HUES64 (cell line): ENCODE results near the gene ARHGAP23.
"Not testable (repeated sequence)": the region's sequence is repeated elsewhere in the genome, so short reads cannot be mapped to it uniquely, and the experiment has no call there.

Experiments
- H3K27ac ChIP-seq: 2 replicates; pipeline ENCODE4 v1.7.0; 2013; ENCODE audit warnings: low read depth, low read length, inconsistent platforms
- H3K27me3 ChIP-seq: 2 replicates; pipeline ENCODE4 v1.6.1; 2013; ENCODE audit warnings: mild to moderate bottlenecking, low read length; ENCODE audit not compliant: insufficient read depth
- H3K36me3 ChIP-seq: 2 replicates; pipeline ENCODE4 v1.6.1; 2013; ENCODE audit warnings: mild to moderate bottlenecking, low read length; ENCODE audit not compliant: insufficient read depth
- H3K4me1 ChIP-seq: 2 replicates; pipeline ENCODE4 v1.6.1; 2013; ENCODE audit warnings: mild to moderate bottlenecking, low read length, moderate library complexity; ENCODE audit not compliant: insufficient read depth
- H3K4me3 ChIP-seq: 2 replicates; pipeline ENCODE4 v1.5.1; 2013; ENCODE audit warnings: mild to moderate bottlenecking, low read length, moderate library complexity
- H3K9ac ChIP-seq: 2 replicates; pipeline ENCODE4 v1.6.1; 2013; ENCODE audit warnings: mild to moderate bottlenecking, low read depth, low read length
- H3K9me3 ChIP-seq: 2 replicates; pipeline ENCODE4 v1.6.1; 2013; ENCODE audit warnings: low read depth, low read length; ENCODE audit not compliant: insufficient read depth
- WGBS: fragments of 150-250, 120-280 bp; methylation state at CpG from one replicate; pipeline ENCODE4 v1.1.7; 2013; ENCODE audit warnings: missing lambda C conversion rate; 5-methylcytosine and 5-hydroxymethylcytosine counted together

Gene ARHGAP23

DNA sequence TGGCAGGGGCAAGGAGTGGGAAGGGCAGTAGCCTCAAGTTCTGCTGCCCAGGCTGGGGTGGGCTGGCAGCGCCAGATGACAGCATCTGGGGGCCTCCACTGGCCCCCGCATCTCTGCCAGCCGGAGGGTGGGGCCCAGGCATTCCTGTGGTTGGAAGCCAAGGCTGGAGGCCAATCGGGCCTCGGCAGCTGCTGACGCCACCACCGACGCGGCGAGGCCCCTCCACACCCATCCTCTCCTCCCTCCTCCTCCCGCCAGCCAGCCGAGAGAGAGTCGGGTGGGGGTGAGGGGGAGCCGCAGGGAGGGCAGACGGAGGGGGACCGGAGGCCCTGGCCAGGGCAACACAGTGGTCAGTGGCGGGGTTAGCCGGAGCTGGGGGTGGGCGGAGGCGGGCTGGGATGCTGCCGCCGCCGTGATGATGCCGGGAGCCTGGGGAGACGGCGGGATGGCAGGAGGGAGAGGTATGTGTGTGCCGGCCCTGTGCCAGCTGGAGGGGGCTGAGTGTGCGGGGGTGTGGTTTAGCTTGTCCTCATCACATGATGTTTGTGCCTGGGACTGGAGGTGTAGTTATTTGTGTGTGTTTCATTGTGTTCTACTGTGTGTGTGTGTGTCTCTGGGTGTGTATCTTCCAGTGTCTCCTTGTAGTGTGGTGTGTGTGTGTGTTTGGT is 36.6 kb downstream of the ARHGAP23 start:
- Histone ChIP-seq H3K27ac (peak overlapping the region; percentile 23; the same call in 1 of the 2 replicates), H3K4me3 (no peak overlapping the region), H3K27me3 (no peaks in the 10 kb centered on the region), H3K9me3 (no peaks in the 10 kb centered on the region), H3K36me3 (peaks cover 59% of the 10 kb centered on the region), H3K9ac (no peak overlapping the region), H3K4me1 (no peaks in the 10 kb centered on the region)
- 79% methylated on average over 21 of the region's 28 CpGs for WGBS

DNA sequence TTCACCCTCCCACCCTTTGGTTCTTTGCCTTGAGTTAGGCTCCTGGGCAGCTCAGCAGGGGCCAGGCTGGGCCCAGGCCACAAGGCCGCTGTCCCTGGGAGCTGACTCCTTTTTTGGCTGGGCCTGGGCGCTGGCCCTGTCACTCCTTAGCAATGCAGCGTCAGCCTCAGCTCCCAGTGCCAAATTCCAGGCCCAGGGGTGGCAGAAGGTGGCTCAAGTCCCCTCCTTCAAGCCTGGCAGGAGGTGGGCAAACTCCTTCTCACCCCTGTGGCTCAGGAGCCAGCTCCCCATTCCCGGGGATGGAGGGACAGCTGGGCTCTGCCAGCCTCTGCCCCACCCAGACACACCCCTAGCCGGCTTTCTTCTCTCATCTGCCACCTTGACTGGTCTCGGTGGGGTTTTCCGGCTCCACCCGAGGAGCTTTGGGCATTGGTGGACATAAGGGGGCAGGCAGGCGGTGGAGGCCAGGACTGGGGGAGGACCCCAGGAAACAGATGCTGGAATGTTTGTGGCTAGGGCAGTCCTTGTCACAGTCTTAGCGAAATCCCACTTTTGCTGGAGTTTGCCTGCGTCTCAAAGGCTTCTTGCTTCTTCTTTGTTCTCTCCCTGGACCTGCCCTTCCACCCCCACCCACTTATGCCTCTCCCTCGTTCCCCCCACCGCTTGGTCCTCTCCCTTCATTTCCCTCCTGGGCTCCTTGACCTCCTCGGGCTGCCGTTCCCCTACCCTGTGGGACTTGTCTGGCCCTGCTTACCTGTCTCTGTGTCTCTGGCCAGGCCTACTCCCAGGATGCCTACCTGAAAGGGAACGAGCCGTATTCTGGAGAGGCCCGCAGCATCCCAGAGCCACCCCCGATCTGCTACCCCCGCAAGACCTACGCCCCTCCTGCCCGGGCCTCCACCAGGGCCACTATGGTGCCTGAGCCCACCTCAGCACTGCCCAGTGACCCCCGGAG is 37.4 kb downstream of the ARHGAP23 start:
- H3K4me1 ChIP-seq, result no peaks in the 10 kb centered on the region
- peaks cover 56% of the 10 kb centered on the region for H3K36me3 ChIP-seq
- H3K4me3 ChIP-seq, result no peak overlapping the region
- no peak overlapping the region for H3K9ac ChIP-seq
- WGBS, result 92% methylated on average over 23 of the region's 23 CpGs
- H3K9me3 ChIP-seq, result no peaks in the 10 kb centered on the region
- no peak overlapping the region for H3K27ac ChIP-seq
- H3K27me3 ChIP-seq, result no peaks in the 10 kb centered on the region

DNA sequence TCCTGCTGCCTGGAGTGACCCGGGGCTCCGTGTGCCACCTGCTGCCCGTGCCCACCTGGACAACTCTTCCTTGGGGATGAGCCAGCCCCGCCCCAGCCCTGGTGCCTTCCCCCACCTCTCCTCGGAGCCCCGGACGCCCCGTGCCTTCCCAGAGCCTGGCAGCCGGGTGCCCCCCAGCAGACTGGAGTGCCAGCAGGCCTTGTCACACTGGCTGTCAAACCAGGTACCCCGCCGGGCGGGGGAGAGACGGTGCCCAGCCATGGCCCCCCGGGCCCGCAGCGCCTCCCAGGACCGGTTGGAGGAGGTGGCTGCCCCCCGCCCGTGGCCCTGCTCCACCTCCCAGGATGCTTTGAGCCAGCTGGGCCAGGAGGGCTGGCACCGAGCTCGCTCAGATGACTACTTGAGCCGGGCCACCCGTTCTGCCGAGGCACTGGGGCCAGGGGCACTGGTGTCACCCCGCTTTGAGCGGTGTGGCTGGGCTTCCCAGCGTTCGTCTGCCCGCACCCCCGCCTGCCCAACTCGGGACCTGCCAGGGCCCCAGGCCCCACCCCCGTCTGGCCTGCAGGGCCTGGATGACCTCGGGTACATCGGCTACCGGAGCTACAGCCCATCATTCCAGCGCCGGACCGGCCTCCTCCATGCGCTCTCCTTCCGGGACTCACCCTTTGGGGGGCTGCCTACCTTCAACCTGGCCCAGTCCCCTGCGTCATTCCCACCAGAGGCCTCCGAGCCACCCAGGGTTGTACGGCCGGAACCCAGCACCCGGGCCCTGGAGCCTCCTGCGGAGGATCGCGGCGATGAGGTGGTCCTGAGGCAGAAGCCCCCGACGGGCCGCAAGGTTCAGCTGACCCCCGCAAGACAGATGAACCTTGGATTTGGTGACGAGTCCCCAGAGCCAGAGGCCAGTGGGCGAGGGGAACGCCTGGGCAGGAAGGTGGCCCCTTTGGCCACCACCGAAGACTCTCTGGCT is 38.4 kb downstream of the ARHGAP23 start:
- no peaks in the 10 kb centered on the region for H3K9me3 ChIP-seq
- no peak overlapping the region for H3K4me3 ChIP-seq
- no peak overlapping the region for H3K27ac ChIP-seq
- no peaks in the 10 kb centered on the region for H3K4me1 ChIP-seq
- H3K27me3 ChIP-seq, result no peaks in the 10 kb centered on the region
- peaks cover 58% of the 10 kb centered on the region for H3K36me3 ChIP-seq
- 96% methylated on average over 57 of the region's 57 CpGs for WGBS
- H3K9ac ChIP-seq, result no peak overlapping the region

DNA sequence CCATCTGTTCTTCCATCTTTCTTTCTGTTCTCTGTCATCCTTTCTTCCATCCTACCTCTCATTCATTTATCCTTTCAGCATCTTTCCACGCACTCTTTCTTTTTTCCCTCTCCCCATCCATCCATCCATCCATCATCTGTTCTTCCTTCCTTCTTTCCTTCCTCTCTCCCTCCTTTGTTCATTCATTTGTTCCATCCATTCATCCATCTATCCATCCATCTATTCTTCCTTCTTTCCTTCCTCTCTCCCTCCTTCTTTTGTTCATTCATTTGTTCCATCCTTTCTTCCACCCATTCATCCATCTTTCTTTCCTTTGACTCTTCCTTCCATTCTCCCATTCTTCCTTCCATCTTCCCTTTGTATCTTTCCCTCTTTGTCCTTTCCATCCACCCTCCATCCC is 39.2 kb downstream of the ARHGAP23 start:
- H3K27me3 ChIP-seq, result no peaks in the 10 kb centered on the region

GRCh38 chr17:38469875-38470274 is 41.6 kb downstream of the ARHGAP23 start:
- Histone ChIP-seq H3K9me3 (no peaks in the 10 kb centered on the region), H3K4me1 (no peaks in the 10 kb centered on the region), H3K36me3 (peaks cover 50% of the 10 kb centered on the region), H3K27ac (no peak overlapping the region), H3K27me3 (no peaks in the 10 kb centered on the region), H3K9ac (no peak overlapping the region), H3K4me3 (no peak overlapping the region)
- 76% methylated on average over 19 of the region's 20 CpGs for WGBS

More for the DNA sequence above, 39.2 kb downstream of the ARHGAP23 start:
- WGBS, result 93% methylated on average over 1 of the region's 1 CpG
- Histone ChIP-seq H3K9ac (no peak overlapping the region), H3K27ac (no peak overlapping the region), H3K9me3 (no peaks in the 10 kb centered on the region), H3K4me1 (no peaks in the 10 kb centered on the region), H3K4me3 (no peak overlapping the region), H3K36me3 (peaks cover 64% of the 10 kb centered on the region)

GRCh38 chr17:38471253-38471652 is 43.0 kb downstream of the ARHGAP23 start:
- H3K27ac ChIP-seq, H3K4me1 ChIP-seq, H3K4me3 ChIP-seq, H3K27me3 ChIP-seq, H3K9ac ChIP-seq, H3K9me3 ChIP-seq: not testable (repeated sequence)
- WGBS, result 88% methylated on average over 6 of the region's 8 CpGs
- peaks cover 50% of the 10 kb centered on the region for H3K36me3 ChIP-seq

DNA sequence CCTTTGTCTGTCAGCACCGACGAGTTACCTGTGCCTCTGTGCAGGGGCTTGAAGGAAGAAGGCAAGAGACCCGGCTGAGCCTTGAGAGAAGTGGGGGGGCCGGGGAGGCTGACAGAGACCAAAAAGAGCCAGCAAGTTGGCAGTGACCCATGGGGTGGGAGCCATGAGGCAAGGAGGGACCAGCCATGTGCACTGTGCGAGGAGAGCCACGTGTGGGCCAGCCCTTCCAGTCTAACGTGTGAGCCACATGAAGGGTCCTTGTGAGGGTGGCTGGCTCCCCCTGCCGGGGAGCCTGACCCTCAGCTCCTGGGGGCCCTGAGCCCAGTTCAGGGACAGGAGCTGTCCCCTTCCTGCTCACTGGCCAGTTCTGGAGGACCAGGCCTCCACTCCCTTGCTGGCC is 46.4 kb downstream of the ARHGAP23 start:
- H3K4me3 ChIP-seq, H3K9me3 ChIP-seq, H3K4me1 ChIP-seq, H3K9ac ChIP-seq, H3K27me3 ChIP-seq, H3K27ac ChIP-seq: not testable (repeated sequence)
- peaks cover 41% of the 10 kb centered on the region for H3K36me3 ChIP-seq
- 74% methylated on average over 8 of the region's 8 CpGs for WGBS

DNA sequence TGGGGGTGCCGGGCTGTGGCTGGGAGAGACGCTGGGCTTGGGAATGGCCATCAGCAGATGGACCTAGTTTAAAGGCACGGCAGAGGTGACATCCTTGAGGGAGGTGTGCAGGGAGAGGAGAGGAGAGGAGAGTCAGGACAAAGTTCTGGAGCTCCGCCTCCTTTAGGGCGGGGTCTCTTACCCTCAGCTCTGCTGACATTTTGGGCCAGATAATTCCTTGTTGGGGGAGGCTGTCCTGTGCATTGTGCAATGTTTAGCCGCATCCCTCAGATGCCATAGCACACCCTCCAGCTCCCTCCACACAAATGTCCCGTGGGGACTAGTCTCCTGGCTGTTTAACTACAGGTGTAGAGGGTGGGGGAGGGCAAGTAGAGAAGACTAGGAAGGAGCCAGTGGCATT is 48.3 kb downstream of the ARHGAP23 start:
- 86% methylated on average over 7 of the region's 7 CpGs for WGBS
- H3K36me3 ChIP-seq, result peaks cover 31% of the 10 kb centered on the region

DNA sequence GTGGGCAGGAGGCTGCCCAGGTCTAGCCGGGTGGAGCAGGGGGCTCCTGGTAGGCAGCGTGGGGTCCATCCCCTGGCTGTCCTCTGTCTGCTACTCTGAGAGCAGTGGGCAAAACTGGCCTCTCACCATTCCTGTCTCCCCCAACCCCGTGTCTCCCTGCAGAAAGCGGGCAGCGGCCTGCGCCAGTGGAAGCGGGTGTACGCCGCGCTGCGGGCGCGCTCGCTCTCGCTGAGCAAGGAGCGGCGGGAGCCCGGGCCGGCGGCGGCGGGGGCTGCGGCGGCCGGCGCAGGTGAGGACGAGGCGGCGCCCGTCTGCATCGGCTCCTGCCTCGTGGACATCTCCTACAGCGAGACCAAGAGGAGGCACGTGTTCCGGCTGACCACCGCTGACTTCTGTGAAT is 49.2 kb downstream of the ARHGAP23 start:
- not testable (repeated sequence) for H3K27me3 ChIP-seq, H3K4me1 ChIP-seq, H3K27ac ChIP-seq, H3K4me3 ChIP-seq, H3K9me3 ChIP-seq, H3K9ac ChIP-seq
- 98% methylated on average over 36 of the region's 36 CpGs for WGBS
- peaks cover 26% of the 10 kb centered on the region for H3K36me3 ChIP-seq

More for the DNA sequence above, 48.3 kb downstream of the ARHGAP23 start:
- no peak overlapping the region for H3K4me3 ChIP-seq
- no peak overlapping the region for H3K27ac ChIP-seq
- H3K27me3 ChIP-seq, result no peaks in the 10 kb centered on the region
- no peak overlapping the region for H3K9ac ChIP-seq
- H3K4me1 ChIP-seq, result no peaks in the 10 kb centered on the region
- no peaks in the 10 kb centered on the region for H3K9me3 ChIP-seq

- H3K9me3 ChIP-seq, H3K9ac ChIP-seq, H3K27me3 ChIP-seq, H3K4me1 ChIP-seq, H3K27ac ChIP-seq, H3K4me3 ChIP-seq: not testable (repeated sequence)
- peaks cover 23% of the 10 kb centered on the region for H3K36me3 ChIP-seq
- WGBS, result 93% methylated on average over 13 of the region's 13 CpGs
These were observed 49.7 kb downstream of the ARHGAP23 start for GRCh38 chr17:38477951-38478350.
